Measurements from ENCODE around the gene ATP5F1E. TPM values are rescaled to one million over a fixed set of nuclear protein-coding genes. Genes with fewer than 3 reads are reported as not detected.

Gene ATP5F1E
- total and polyA plus RNA-seq, 12 donors: 13.3 to 131 (median 55.3) TPM

DNA sequence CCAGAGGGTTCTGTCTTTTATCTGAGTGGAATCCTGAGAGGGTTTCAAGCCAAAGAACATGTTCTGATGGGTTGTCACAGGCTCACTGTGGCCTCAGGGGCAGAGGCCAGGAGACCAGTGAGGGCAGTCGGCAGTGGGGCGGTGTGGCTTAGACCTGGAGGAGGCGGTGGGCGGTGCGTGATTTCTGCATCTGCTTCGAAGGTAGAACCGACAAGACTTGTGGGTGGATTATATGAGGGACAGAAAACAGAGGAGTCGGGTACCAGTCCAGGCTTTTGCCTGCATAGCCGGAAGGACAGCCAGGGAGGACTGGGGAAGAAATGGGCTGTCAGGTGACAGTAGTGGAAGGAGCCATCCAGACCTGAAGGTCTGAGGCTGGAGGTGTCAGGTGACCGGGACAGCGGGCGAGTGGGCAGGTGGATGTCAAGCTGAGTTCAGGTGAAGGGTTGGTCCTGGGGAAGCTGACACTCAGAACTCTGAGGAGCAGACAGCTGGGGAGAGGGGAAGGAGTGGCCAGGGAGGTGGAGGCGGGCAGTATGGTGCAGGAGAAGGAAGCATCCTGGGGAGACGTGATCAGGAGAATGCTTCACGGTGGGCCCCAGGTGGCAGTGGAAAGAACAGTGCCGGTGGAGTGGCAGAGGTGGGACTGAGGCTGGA, 28.2 kb downstream of the ATP5F1E start:
- H3K9me3 ChIP-seq (replicated peaks in 1 of 3): no peaks in the 10 kb centered on the region
- intact Hi-C loops (cut with DNase I): no loop called here
- no peak for TF ChIP-seq POLR2A (IDR thresholded peaks at IDR 0.05)
- TF ChIP-seq, protein P1, sequence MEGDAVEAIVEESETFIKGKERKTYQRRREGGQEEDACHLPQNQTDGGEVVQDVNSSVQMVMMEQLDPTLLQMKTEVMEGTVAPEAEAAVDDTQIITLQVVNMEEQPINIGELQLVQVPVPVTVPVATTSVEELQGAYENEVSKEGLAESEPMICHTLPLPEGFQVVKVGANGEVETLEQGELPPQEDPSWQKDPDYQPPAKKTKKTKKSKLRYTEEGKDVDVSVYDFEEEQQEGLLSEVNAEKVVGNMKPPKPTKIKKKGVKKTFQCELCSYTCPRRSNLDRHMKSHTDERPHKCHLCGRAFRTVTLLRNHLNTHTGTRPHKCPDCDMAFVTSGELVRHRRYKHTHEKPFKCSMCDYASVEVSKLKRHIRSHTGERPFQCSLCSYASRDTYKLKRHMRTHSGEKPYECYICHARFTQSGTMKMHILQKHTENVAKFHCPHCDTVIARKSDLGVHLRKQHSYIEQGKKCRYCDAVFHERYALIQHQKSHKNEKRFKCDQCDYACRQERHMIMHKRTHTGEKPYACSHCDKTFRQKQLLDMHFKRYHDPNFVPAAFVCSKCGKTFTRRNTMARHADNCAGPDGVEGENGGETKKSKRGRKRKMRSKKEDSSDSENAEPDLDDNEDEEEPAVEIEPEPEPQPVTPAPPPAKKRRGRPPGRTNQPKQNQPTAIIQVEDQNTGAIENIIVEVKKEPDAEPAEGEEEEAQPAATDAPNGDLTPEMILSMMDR (IDR thresholded peaks at IDR 0.05): no peak
- peaks cover 14 to 34% of the 10 kb centered on the region in 2 donors for H3K4me1 ChIP-seq (replicated peaks in 1 of 2)
- no peak for DNase-seq
- H3K36me3 ChIP-seq (replicated peaks in 1 of 2): peaks cover 0 to 20% of the 10 kb centered on the region in 2 donors
- H3K27ac ChIP-seq: peak overlapping the region in 2 of 5 donors; percentile 86 to 87
- no peaks in the 10 kb centered on the region for H3K27me3 ChIP-seq
- H3K4me3 ChIP-seq: peak overlapping the region in 1 of 4 donors; percentile 26
- 86 to 89% (median 86%) methylated on average over 16 of the region's 16 CpGs for WGBS, 4 donors

DNA sequence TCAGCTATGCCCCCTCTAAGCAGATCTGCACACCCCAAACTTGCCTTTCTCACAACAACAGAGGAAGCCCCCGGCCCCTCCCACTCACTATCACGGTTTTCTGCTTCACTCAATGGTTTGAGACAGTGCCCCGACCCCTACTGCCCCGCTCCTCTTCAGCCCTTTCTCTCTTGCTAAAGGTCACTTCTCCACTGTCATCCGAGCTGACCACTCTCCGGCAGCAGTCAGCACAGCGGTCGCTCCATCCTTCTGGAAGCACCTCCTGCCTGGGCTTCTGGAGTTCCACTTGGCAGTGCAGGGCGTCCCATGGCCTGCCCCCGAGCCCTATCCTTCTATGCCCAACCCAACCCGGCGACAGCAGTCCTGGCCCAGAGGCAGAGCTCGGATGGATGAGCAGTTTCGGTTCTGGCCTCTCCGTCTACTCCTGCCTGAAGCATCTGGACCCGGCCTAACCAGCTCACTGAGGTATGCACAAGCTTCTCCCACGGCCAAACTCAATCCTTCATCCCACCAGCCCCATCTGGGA, 29.2 kb downstream of the ATP5F1E start:
- no peaks in the 10 kb centered on the region for H3K9me3 ChIP-seq (replicated peaks in 1 of 3)
- 84 to 91% (median 87%) methylated on average over 17 of the region's 17 CpGs for WGBS, 4 donors
- peaks cover 0 to 30% of the 10 kb centered on the region in 2 donors for H3K36me3 ChIP-seq (replicated peaks in 1 of 2)
- no peak overlapping the region for H3K27ac ChIP-seq
- H3K4me3 ChIP-seq: no peak overlapping the region
- DNase-seq: no peak
- intact Hi-C loops (cut with DNase I): no loop called here
- TF ChIP-seq POLR2A (IDR thresholded peaks at IDR 0.05): no peak
- TF ChIP-seq, protein P1 (IDR thresholded peaks at IDR 0.05): no peak
- H3K27me3 ChIP-seq: no peaks in the 10 kb centered on the region
- peaks cover 14 to 34% of the 10 kb centered on the region in 2 donors for H3K4me1 ChIP-seq (replicated peaks in 1 of 2)

DNA sequence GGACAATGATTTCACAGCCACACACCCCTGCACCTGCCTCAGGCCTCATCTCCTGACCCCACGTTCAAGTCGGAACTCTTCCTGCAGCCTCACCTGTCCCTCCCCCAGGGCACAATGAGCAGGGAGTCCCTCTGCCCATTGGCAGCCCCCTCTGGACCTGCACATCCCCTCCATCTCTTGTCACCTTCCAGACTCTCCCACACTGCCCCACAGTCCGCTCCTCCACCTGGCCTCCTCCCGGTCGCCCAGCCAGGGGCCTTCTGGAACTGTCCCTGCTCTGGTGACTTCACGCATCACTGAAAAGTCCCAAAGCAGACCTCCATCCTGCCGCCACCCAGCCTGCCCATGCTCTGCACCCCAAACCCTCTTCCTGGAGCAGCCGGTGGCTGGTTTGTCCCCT, 29.7 kb downstream of the ATP5F1E start:
- DNase-seq: no peak
- H3K27me3 ChIP-seq: no peaks in the 10 kb centered on the region
- H3K4me1 ChIP-seq (replicated peaks in 1 of 2): peaks cover 12 to 32% of the 10 kb centered on the region in 2 donors
- H3K4me3 ChIP-seq: no peak overlapping the region
- TF ChIP-seq POLR2A (IDR thresholded peaks at IDR 0.05): no peak
- TF ChIP-seq, protein P1 (IDR thresholded peaks at IDR 0.05): no peak
- peaks cover 0 to 35% of the 10 kb centered on the region in 2 donors for H3K36me3 ChIP-seq (replicated peaks in 1 of 2)
- no peaks in the 10 kb centered on the region for H3K9me3 ChIP-seq (replicated peaks in 1 of 3)
- no peak overlapping the region for H3K27ac ChIP-seq
- intact Hi-C loops (cut with DNase I): no loop called here
- 82 to 89% (median 84%) methylated on average over 7 to 8 of the region's 8 CpGs for WGBS, 4 donors

DNA sequence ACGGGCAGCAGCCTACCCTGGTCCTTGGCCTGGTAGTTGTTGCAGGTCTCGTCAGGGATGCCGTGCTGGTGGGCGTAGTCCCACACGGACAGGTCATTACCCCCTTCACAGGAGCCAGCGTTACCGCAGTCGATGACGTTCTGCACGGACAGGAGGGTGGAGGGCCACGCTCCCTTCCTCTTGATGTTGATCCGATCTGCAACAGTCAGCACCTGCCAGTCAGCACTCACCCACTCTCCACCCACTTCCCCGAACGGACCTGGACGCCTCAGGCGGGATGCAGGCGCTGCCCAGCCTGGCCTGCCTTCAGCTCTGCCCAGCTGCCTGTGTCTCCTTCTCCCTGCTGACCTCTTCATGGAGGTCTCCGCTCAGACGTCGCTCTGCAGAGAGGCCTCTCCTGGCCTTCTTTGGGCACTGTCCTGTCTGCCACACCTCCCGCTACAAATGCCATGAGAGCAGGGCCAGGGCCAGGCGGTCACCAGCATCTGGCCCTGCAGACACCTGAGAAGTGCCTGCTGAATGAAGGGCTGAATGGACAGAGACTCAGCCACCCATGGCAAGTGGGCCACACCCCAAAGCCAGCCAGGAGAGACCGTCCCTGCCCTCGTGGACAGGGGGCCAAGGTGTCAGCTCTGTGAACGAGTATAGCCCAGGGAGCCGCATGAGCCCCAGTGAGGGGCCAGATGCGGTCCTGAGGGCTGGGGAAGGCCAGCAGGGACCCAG, 30.5 kb downstream of the ATP5F1E start:
- WGBS, 4 donors: 88 to 91% (median 90%) methylated on average over 9 to 27 of the region's 27 CpGs
- Histone ChIP-seq H3K27me3 (no peaks in the 10 kb centered on the region), H3K36me3 (replicated peaks in 1 of 2) (peaks cover 0 to 42% of the 10 kb centered on the region in 2 donors), H3K27ac (no peak overlapping the region), H3K4me3 (no peak overlapping the region), H3K9me3 (replicated peaks in 1 of 3) (no peaks in the 10 kb centered on the region), H3K4me1 (replicated peaks in 1 of 2) (peaks cover 10 to 30% of the 10 kb centered on the region in 2 donors)
- intact Hi-C loops (cut with DNase I): no loop called here
- TF ChIP-seq, protein P1 (IDR thresholded peaks at IDR 0.05): no peak
- TF ChIP-seq POLR2A (IDR thresholded peaks at IDR 0.05): no peak
- DNase-seq: no peak

Measured in adrenal gland (tissue), 12 donors.